ENCODE measurements around the gene ZNF207. TPM values are rescaled to one million over a fixed set of nuclear protein-coding genes. Genes with fewer than 3 reads are reported as not detected.

The ZNF207 gene
- total and polyA plus RNA-seq, 10 of the 15 experiments (the other 5 are each of a cell fraction or from before 2014, with no cell fraction given), result 156 to 348 (median 205) TPM

GRCh38 chr17:32361270-32361669, 11.3 kb downstream of the ZNF207 start:
- DNase-seq (ENCODE audit: low read depth, low spot score) (no peak), ATAC-seq (no peak), FAIRE-seq (no peak)
- intact Hi-C loops (cut with micrococcal nuclease; ENCODE audit: unreplicated experiment) (no loop called here), in situ Hi-C loops (cut with MboI) (no loop called here)
- ChIA-PET CTCF (no interaction called here), RAD21 (ENCODE audit: unreplicated experiment) (no interaction called here), SMC1A (ENCODE audit: uncharacterized antibody, unreplicated experiment) (interaction anchor here (0.7 kb wide), 2 partner anchors 10 to 11 kb away, joined by 3 read pairs; no protein-coding TSS in a partner anchor), POLR2A (interaction anchor here (0.7 kb wide), 2 partner anchors 28 to 780 kb away, joined by 3 to 5 read pairs; no protein-coding TSS in a partner anchor)
- peaks cover 11 to 32% of the 10 kb centered on the region in 2 experiments for H3K36me3 ChIP-seq (ENCODE audit: control insufficient read depth in 2 of 2, insufficient read depth in 2 of 2, low read length in 1 of 2)
- no peaks in the 10 kb centered on the region for H3K27me3 ChIP-seq (replicated peaks in 1 of 2; ENCODE audit: control insufficient read depth in 2 of 2, insufficient read depth in 2 of 2, low read length in 1 of 2)
- peaks cover 45% of the 10 kb centered on the region for H3K79me2 ChIP-seq (ENCODE audit: control insufficient read depth, insufficient read depth, low read length)
- no peak overlapping the region for H3K27ac ChIP-seq (ENCODE audit: control insufficient read depth, insufficient read depth)
- BruUV-seq (replicated peaks), result no TSS peak
- H3K9ac ChIP-seq (ENCODE audit: control insufficient read depth, insufficient read depth, low read length), result no peak overlapping the region
- no peaks in the 10 kb centered on the region for H3K4me1 ChIP-seq (ENCODE audit: control insufficient read depth, insufficient read depth, low read length)
- no peaks in the 10 kb centered on the region for H3K9me3 ChIP-seq (replicated peaks; ENCODE audit: control insufficient read depth, insufficient read depth, low read length)
- H3K4me2 ChIP-seq (ENCODE audit: control insufficient read depth, insufficient read depth), result no peak overlapping the region
- 100% methylated on average over 1 of the region's 1 CpG for WGBS (ENCODE audit: insufficient coverage, insufficient replicate concordance, low lambda C conversion rate, missing lambda C conversion rate)
- H4K20me1 ChIP-seq (ENCODE audit: control insufficient read depth, insufficient read depth), result no peaks in the 10 kb centered on the region; the same call in 1 of the 2 replicates
- H2AFZ ChIP-seq (ENCODE audit: control insufficient read depth, low read depth, low read length), result no peak overlapping the region
- no peak for TF ChIP-seq NR2F1 (conservative IDR thresholded peaks at IDR 0.05)
- TF ChIP-seq NFIC (IDR thresholded peaks at IDR 0.05; ENCODE audit: low read depth, low read length), result no peak
- TF ChIP-seq CBFB (IDR thresholded peaks at IDR 0.05; ENCODE audit: low read depth), result no peak
- no peak for TF ChIP-seq CHD2 (IDR thresholded peaks at IDR 0.05; ENCODE audit: borderline replicate concordance, low read depth, low read length)
- TF ChIP-seq, protein P1, sequence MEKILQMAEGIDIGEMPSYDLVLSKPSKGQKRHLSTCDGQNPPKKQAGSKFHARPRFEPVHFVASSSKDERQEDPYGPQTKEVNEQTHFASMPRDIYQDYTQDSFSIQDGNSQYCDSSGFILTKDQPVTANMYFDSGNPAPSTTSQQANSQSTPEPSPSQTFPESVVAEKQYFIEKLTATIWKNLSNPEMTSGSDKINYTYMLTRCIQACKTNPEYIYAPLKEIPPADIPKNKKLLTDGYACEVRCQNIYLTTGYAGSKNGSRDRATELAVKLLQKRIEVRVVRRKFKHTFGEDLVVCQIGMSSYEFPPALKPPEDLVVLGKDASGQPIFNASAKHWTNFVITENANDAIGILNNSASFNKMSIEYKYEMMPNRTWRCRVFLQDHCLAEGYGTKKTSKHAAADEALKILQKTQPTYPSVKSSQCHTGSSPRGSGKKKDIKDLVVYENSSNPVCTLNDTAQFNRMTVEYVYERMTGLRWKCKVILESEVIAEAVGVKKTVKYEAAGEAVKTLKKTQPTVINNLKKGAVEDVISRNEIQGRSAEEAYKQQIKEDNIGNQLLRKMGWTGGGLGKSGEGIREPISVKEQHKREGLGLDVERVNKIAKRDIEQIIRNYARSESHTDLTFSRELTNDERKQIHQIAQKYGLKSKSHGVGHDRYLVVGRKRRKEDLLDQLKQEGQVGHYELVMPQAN (conservative IDR thresholded peaks at IDR 0.05), result no peak
- TF ChIP-seq ZNF207 (IDR thresholded peaks at IDR 0.05; ENCODE audit: borderline replicate concordance), result no peak
- TF ChIP-seq SMAD5 (IDR thresholded peaks at IDR 0.05; ENCODE audit: low read depth), result no peak
- TF ChIP-seq ZNF384 (IDR thresholded peaks at IDR 0.05; ENCODE audit: borderline replicate concordance, low read depth, low read length), result no peak
- no peak for TF ChIP-seq BMI1 (IDR thresholded peaks at IDR 0.05; ENCODE audit: borderline replicate concordance)
- no peak for TF ChIP-seq BCL11A (IDR thresholded peaks at IDR 0.05; ENCODE audit: low read depth, low read length)
- TF ChIP-seq RUNX3 (IDR thresholded peaks at IDR 0.05; ENCODE audit: low read length), result no peak
- TF ChIP-seq ZNF24 (IDR thresholded peaks at IDR 0.05), result no peak
- no peak for TF ChIP-seq ZSCAN29 (IDR thresholded peaks at IDR 0.05)
- no peak for TF ChIP-seq ATF7 (IDR thresholded peaks at IDR 0.05; ENCODE audit: low read depth)
- no peak overlapping the region for H3K4me3 ChIP-seq
